Endothelial cell of umbilical vein (primary cell): ENCODE data around the gene RAC3. TPM values are rescaled to one million over a fixed set of nuclear protein-coding genes. Genes with fewer than 3 reads are reported as not detected.

Source experiments
- BruUV-seq: library from RNA; stranded (reverse); fragments of 400-500 nt; replicated peaks from 2 replicates; lab custom pipeline; 2021; lab: Mats Ljungman, UMichigan
- CTCF ChIA-PET: fragments of 300-600, 350-600 bp; sonication (Branson Sonifier 250); formaldehyde crosslinking; loops from one replicate; lab custom pipeline; 2021; ENCODE audit warnings: antibody characterized with exemption, inconsistent platforms; lab: Charles Lee
- POLR2A ChIA-PET: fragments of 300-600, 350-600 bp; sonication (Branson Sonifier 250); formaldehyde crosslinking; loops from one replicate; lab custom pipeline; 2021; ENCODE audit warnings: antibody characterized with exemption, inconsistent platforms; lab: Charles Lee
- DNase-seq: peaks from one replicate; pipeline ENCODE4 v3.0.0-alpha.2; 2011; ENCODE audit warnings: low read depth, low spot score
- FAIRE-seq: peaks from 2 replicates; lab custom pipeline; 2011; peaks lifted over from hg19 to GRCh38; lab: Jason Lieb, UNC
- H2AFZ ChIP-seq: 2 replicates; pipeline ENCODE4 v1.6.0; 2012; ENCODE audit warnings: low read depth, low read length, control low read depth, inconsistent platforms
- H3K27ac ChIP-seq: 2 replicates; pipeline ENCODE4 v1.5.1; 2011; ENCODE audit warnings: low read depth, mild to moderate bottlenecking, control low read depth, low read length, moderate library complexity; ENCODE audit not compliant: insufficient read depth
- H3K27me3 ChIP-seq, 2 experiments: 2 replicates each; pipeline versions ENCODE4 v1.6.0 to v1.6.1; 2011; ENCODE audit warnings: low read length in 2 of 2, mixed read lengths in 1 of 2; ENCODE audit not compliant: control insufficient read depth in 2 of 2, insufficient read depth in 2 of 2
- H3K36me3 ChIP-seq, 2 experiments: 2 replicates in 1 of 2; 3 replicates in 1 of 2; pipeline ENCODE4 v1.5.1; 2011; ENCODE audit warnings: low read length in 2 of 2, mild to moderate bottlenecking in 1 of 2, moderate library complexity in 1 of 2; ENCODE audit not compliant: control insufficient read depth in 2 of 2, insufficient read depth in 2 of 2; ENCODE audit errors: extremely low read depth in 1 of 2
- H3K4me1 ChIP-seq: 3 replicates; pipeline ENCODE4 v1.5.1; 2011; ENCODE audit warnings: mild to moderate bottlenecking, low read length; ENCODE audit not compliant: control insufficient read depth, insufficient read depth; ENCODE audit errors: extremely low read depth
- H3K4me2 ChIP-seq: 2 replicates; pipeline ENCODE4 v1.6.1; 2011; ENCODE audit warnings: low read length, control low read depth, mixed read lengths; ENCODE audit not compliant: insufficient read depth
- H3K4me3 ChIP-seq, 3 experiments: fragments of 200-600 bp in 1 of 3; sonication (generic), shearing (Covaris generic) in 1 of 3; replicated peaks in 1 of 3; 2 replicates each; pipeline ENCODE4 v1.5.1; 2011 to 2016; ENCODE audit warnings: control low read depth in 3 of 3, low read length in 3 of 3, mild to moderate bottlenecking in 2 of 3, inconsistent platforms in 1 of 3, low read depth in 1 of 3, moderate library complexity in 1 of 3; ENCODE audit not compliant: insufficient read depth in 1 of 3
- H3K79me2 ChIP-seq: 2 replicates; pipeline ENCODE4 v1.6.0; 2012; ENCODE audit warnings: low read length, inconsistent platforms; ENCODE audit not compliant: control insufficient read depth, insufficient read depth
- H3K9ac ChIP-seq: replicated peaks from 2 replicates; pipeline ENCODE3; 2011; ENCODE audit warnings: low read length, control low read depth; ENCODE audit not compliant: insufficient read depth; ENCODE audit errors: extremely low read depth
- H3K9me1 ChIP-seq: replicated peaks from 3 replicates; pipeline ENCODE4 v1.6.0; 2011; ENCODE audit warnings: mild to moderate bottlenecking, low read length; ENCODE audit not compliant: control insufficient read depth, insufficient read depth; ENCODE audit errors: extremely low read depth
- H3K9me3 ChIP-seq: replicated peaks from 2 replicates; pipeline ENCODE4 v1.5.1; 2012; ENCODE audit warnings: low read length, inconsistent platforms; ENCODE audit not compliant: control insufficient read depth, insufficient read depth
- H4K20me1 ChIP-seq: replicated peaks from 2 replicates; pipeline ENCODE3; 2011; ENCODE audit warnings: mild to moderate bottlenecking, low read length; ENCODE audit not compliant: control insufficient read depth, insufficient read depth; ENCODE audit errors: extremely low read depth
- EZH2 ChIP-seq: IDR thresholded peaks from 2 replicates; pipeline ENCODE4 v1.6.1; 2012; ENCODE audit warnings: borderline replicate concordance, low read depth, mild to moderate bottlenecking, moderate library complexity, low read length, inconsistent platforms; ENCODE audit not compliant: severe bottlenecking
- GATA2 ChIP-seq: IDR thresholded peaks from 2 replicates; pipeline ENCODE4 v1.7.0; 2011; ENCODE audit warnings: low read depth, mild to moderate bottlenecking, moderate library complexity, mixed read lengths, low read length; ENCODE audit not compliant: insufficient read length, insufficient read depth
- JUN ChIP-seq: IDR thresholded peaks from 2 replicates; pipeline ENCODE4 v1.6.1; 2011; ENCODE audit warnings: borderline replicate concordance, low read depth; ENCODE audit not compliant: insufficient read length, insufficient read depth
- MYC ChIP-seq: IDR thresholded peaks from one replicate; pipeline ENCODE4 v1.6.1; 2011; ENCODE audit warnings: mild to moderate bottlenecking, low read depth, low read length
- POLR2A ChIP-seq: IDR thresholded peaks from 2 replicates; pipeline ENCODE4 v1.6.1; 2012; ENCODE audit warnings: low read depth, mild to moderate bottlenecking, control low read depth, low read length
- POLR2AphosphoS5 ChIP-seq: IDR thresholded peaks from 2 replicates; pipeline ENCODE4 v1.6.1; 2012; ENCODE audit warnings: low read depth, mild to moderate bottlenecking, control low read depth, low read length, moderate library complexity; ENCODE audit not compliant: insufficient read depth
- dilution Hi-C: fragments of 300-500 bp; cut with MboI; formaldehyde crosslinking; loops from one replicate; pipeline ENCODE4 v1.15.0; 2019; ENCODE audit warnings: low sequenced_read_pairs; ENCODE audit not compliant: extremely low pct_ligation_motif_present
- intact Hi-C: fragments of 100-400 bp; cut with micrococcal nuclease; formaldehyde crosslinking; loops from one replicate; pipeline ENCODE4 v1.10.0; 2022
- polyA plus RNA-seq, 4 experiments: library from polyadenylated mRNA; depleted of rRNA in 3 of 4; stranded (reverse) in 3 of 4; unstranded in 1 of 4; fragments of >200 nt; gene quantifications; 2 replicates each; pipeline versions ENCODE4 v1.2.1 to v1.2.3, GENCODE V29; 2011 to 2012; ENCODE audit warnings: missing spikeins in 1 of 4
- total RNA-seq: library from RNA; stranded (reverse); gene quantifications from 2 replicates; pipeline ENCODE4 v1.2.3, GENCODE V29; 2021

Gene RAC3
- total and polyA plus RNA-seq, 2 donors (not counting 3 experiments of a cell fraction or from before 2014, with no cell fraction given), result 34.1 to 56.0 TPM

GRCh38 chr17:82061047-82061925 lies 29.8 kb downstream of the RAC3 start:
- Histone ChIP-seq H3K4me3 (no peak overlapping the region), H3K9ac (no peak overlapping the region), H3K36me3 (peaks cover 3 to 42% of the 10 kb centered on the region in 2 experiments), H3K27me3 (no peaks in the 10 kb centered on the region), H3K27ac (no peak overlapping the region), H3K4me2 (no peak overlapping the region), H4K20me1 (no peaks in the 10 kb centered on the region), H3K9me1 (no peaks in the 10 kb centered on the region), H3K9me3 (no peaks in the 10 kb centered on the region), H3K4me1 (peaks cover 15% of the 10 kb centered on the region), H2AFZ (no peak overlapping the region), H3K79me2 (peaks cover 14% of the 10 kb centered on the region)
- intact Hi-C loops, result no loop called here
- DNase-seq, result no peak
- TF ChIP-seq GATA2, result no peak
- no peak for TF ChIP-seq POLR2A
- no peak for TF ChIP-seq MYC
- TF ChIP-seq EZH2, result no peak
- TF ChIP-seq POLR2AphosphoS5, result no peak
- TF ChIP-seq JUN, result no peak
- FAIRE-seq, result no peak
- no TSS peak for BruUV-seq
- dilution Hi-C loops, result no loop called here
- POLR2A ChIA-PET, result no interaction called here
- CTCF ChIA-PET, result no interaction called here
